ENCODE results near the gene RHEBL1.

DNA sequence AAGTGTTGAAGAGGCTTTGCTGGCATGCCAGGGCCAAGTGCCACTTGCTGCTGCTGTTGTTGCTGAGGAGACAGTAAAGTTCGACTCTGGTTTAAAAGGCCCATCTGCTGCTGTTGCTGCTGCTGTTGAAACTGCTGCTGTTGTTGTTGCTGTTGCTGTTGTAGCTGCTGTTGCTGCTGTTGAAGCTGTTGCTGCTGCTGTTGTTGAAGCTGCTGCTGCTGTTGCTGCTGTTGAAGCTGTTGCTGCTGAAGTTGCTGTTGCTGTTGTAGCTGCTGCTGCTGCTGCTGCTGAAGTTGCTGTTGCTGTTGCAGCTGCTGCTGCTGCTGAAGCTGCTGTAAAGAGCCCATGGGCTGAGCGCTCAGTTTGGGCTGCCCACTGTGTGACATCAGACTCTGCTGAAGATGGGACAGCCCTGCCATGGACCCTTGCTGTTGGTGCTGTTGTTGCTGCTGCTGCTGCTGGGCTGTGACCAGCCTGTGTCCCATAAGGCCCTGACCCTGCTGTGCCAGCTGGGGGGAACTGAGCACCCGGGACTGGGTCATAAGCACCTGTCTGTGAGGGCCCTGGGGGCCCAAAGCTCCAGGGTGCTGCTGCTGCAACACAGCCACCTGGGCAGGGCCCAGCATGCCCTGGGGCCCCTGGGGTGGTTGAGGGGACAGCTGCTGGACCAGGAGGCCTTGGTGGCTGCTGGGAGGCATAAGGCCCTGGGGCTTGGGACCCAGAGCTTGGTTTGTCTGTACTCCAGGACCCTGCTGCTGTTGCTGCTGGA is 36.9 kb downstream of the RHEBL1 start:
- TF ChIP-seq, protein P1, sequence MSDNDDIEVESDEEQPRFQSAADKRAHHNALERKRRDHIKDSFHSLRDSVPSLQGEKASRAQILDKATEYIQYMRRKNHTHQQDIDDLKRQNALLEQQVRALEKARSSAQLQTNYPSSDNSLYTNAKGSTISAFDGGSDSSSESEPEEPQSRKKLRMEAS (IDR thresholded peaks at IDR 0.05), result no peak
- TF ChIP-seq EP300 (IDR thresholded peaks at IDR 0.05; ENCODE audit: borderline replicate concordance) (no peak), TEAD4 (IDR thresholded peaks at IDR 0.05) (no peak), TAF1 (IDR thresholded peaks at IDR 0.05; ENCODE audit: low read depth) (no peak), RAD21 (IDR thresholded peaks at IDR 0.05; ENCODE audit: low read depth) (no peak)
- TF ChIP-seq, protein P2, sequence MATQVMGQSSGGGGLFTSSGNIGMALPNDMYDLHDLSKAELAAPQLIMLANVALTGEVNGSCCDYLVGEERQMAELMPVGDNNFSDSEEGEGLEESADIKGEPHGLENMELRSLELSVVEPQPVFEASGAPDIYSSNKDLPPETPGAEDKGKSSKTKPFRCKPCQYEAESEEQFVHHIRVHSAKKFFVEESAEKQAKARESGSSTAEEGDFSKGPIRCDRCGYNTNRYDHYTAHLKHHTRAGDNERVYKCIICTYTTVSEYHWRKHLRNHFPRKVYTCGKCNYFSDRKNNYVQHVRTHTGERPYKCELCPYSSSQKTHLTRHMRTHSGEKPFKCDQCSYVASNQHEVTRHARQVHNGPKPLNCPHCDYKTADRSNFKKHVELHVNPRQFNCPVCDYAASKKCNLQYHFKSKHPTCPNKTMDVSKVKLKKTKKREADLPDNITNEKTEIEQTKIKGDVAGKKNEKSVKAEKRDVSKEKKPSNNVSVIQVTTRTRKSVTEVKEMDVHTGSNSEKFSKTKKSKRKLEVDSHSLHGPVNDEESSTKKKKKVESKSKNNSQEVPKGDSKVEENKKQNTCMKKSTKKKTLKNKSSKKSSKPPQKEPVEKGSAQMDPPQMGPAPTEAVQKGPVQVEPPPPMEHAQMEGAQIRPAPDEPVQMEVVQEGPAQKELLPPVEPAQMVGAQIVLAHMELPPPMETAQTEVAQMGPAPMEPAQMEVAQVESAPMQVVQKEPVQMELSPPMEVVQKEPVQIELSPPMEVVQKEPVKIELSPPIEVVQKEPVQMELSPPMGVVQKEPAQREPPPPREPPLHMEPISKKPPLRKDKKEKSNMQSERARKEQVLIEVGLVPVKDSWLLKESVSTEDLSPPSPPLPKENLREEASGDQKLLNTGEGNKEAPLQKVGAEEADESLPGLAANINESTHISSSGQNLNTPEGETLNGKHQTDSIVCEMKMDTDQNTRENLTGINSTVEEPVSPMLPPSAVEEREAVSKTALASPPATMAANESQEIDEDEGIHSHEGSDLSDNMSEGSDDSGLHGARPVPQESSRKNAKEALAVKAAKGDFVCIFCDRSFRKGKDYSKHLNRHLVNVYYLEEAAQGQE (IDR thresholded peaks at IDR 0.05; ENCODE audit: low read depth), result no peak

Data from Ishikawa (cell line).